ENCODE results near the gene CDC42EP5. TPM values are rescaled to one million over a fixed set of nuclear protein-coding genes. Genes with fewer than 3 reads are reported as not detected.

Gene CDC42EP5
- total RNA-seq, 3 donors from 2014 or later (not counting 1 experiment from before 2014, with no cell fraction given), result not detected

GRCh38 chr19:54481326-54481930 is 8.3 kb upstream of the CDC42EP5 start:
- Mint-ChIP-seq H3K27me3 (ENCODE audit: low read depth in 2 of 2) (peaks cover 39 to 44% of the 10 kb centered on the region in 2 donors), H3K9me3 (no peaks in the 10 kb centered on the region), H3K4me3 (peak overlapping the region; percentile 78), H3K4me1 (peaks cover 42 to 60% of the 10 kb centered on the region in 2 donors), H3K27ac (peak overlapping the region in 1 of 2 donors; percentile 62), H3K36me3 (no peaks in the 10 kb centered on the region)
- Histone ChIP-seq H3K9me3 (ENCODE audit: control insufficient read depth, insufficient read depth, low read length) (no peaks in the 10 kb centered on the region), H3K27ac (ENCODE audit: low read length) (no peak overlapping the region), H3K4me3 (ENCODE audit: low read length) (no peak overlapping the region), H3K27me3 (ENCODE audit: control insufficient read depth, insufficient read depth, low read length) (peaks cover 8% of the 10 kb centered on the region), H3K36me3 (ENCODE audit: control insufficient read depth, insufficient read depth, low read length) (no peaks in the 10 kb centered on the region), H3K4me1 (ENCODE audit: control insufficient read depth, insufficient read depth, low read length) (peaks cover 41% of the 10 kb centered on the region)
- TF ChIP-seq, protein P1, sequence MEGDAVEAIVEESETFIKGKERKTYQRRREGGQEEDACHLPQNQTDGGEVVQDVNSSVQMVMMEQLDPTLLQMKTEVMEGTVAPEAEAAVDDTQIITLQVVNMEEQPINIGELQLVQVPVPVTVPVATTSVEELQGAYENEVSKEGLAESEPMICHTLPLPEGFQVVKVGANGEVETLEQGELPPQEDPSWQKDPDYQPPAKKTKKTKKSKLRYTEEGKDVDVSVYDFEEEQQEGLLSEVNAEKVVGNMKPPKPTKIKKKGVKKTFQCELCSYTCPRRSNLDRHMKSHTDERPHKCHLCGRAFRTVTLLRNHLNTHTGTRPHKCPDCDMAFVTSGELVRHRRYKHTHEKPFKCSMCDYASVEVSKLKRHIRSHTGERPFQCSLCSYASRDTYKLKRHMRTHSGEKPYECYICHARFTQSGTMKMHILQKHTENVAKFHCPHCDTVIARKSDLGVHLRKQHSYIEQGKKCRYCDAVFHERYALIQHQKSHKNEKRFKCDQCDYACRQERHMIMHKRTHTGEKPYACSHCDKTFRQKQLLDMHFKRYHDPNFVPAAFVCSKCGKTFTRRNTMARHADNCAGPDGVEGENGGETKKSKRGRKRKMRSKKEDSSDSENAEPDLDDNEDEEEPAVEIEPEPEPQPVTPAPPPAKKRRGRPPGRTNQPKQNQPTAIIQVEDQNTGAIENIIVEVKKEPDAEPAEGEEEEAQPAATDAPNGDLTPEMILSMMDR (IDR thresholded peaks at IDR 0.05), result peak; percentile 85
- DNase-seq, result peak in 1 of 2 donors; percentile 81
- 15% methylated on average over 16 of the region's 16 CpGs for WGBS (ENCODE audit: insufficient coverage)
- intact Hi-C loops (cut with micrococcal nuclease), result loop anchor here (1.0 to 5.0 kb wide), 3 partner anchors 51 to 195 kb away; no protein-coding TSS in a partner anchor
- ATAC-seq, result peak; percentile 54 to 75 (median 68)

GRCh38 chr19:54480051-54480450 is 7.0 kb upstream of the CDC42EP5 start:
- intact Hi-C loops (cut with micrococcal nuclease), result loop anchor here (5.0 kb wide), 2 partner anchors 52 to 72 kb away; no protein-coding TSS in a partner anchor
- Histone ChIP-seq H3K27me3 (ENCODE audit: control insufficient read depth, insufficient read depth, low read length) (peaks cover 8% of the 10 kb centered on the region), H3K36me3 (ENCODE audit: control insufficient read depth, insufficient read depth, low read length) (no peaks in the 10 kb centered on the region), H3K9me3 (ENCODE audit: control insufficient read depth, insufficient read depth, low read length) (no peaks in the 10 kb centered on the region), H3K27ac (ENCODE audit: low read length) (no peak overlapping the region), H3K4me1 (ENCODE audit: control insufficient read depth, insufficient read depth, low read length) (peaks cover 41% of the 10 kb centered on the region), H3K4me3 (ENCODE audit: low read length) (no peak overlapping the region)
- Mint-ChIP-seq H3K27ac (no peak overlapping the region), H3K36me3 (no peaks in the 10 kb centered on the region), H3K4me3 (no peak overlapping the region), H3K27me3 (ENCODE audit: low read depth in 2 of 2) (peaks cover 33 to 47% of the 10 kb centered on the region in 2 donors), H3K4me1 (peaks cover 42 to 52% of the 10 kb centered on the region in 2 donors), H3K9me3 (no peaks in the 10 kb centered on the region)
- WGBS (ENCODE audit: insufficient coverage), result 9% methylated on average over 1 of the region's 2 CpGs
- no peak for ATAC-seq
- TF ChIP-seq, protein P1 (IDR thresholded peaks at IDR 0.05), result no peak
- DNase-seq, result no peak

DNA sequence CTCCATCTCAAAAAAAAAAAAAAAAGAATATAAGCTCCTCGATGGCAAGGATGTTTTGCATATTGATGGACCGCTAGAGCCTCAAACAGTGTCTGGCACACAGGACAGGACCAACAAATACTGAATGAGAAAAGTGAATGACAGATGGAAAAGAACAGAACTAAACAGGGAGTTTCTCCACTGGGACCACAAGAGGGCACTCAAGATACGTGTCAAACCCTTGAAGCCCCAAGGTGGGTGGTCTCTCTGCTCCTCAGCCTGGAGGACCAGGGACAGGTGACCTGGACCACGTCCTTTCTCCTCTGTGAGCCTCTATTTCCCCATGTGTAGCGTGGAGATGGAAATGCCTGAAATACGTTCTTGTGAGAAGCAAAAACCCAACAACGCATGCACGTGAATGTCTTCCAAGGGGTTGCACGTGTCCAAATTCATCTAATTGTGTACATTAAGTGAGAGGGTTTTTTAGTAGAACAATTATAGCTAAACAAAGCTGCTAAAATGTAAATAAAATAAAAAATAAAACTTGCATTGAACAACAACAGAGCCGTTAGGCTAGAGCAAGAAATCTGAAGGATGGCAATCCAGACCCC is 5.7 kb upstream of the CDC42EP5 start:
- Mint-ChIP-seq H3K4me1 (peaks cover 42 to 44% of the 10 kb centered on the region in 2 donors), H3K4me3 (peak overlapping the region; percentile 55), H3K36me3 (no peaks in the 10 kb centered on the region), H3K27ac (no peak overlapping the region), H3K27me3 (ENCODE audit: low read depth in 2 of 2) (peaks cover 32 to 41% of the 10 kb centered on the region in 2 donors), H3K9me3 (no peaks in the 10 kb centered on the region)
- Histone ChIP-seq H3K4me1 (ENCODE audit: control insufficient read depth, insufficient read depth, low read length) (peaks cover 41% of the 10 kb centered on the region), H3K36me3 (ENCODE audit: control insufficient read depth, insufficient read depth, low read length) (no peaks in the 10 kb centered on the region), H3K9me3 (ENCODE audit: control insufficient read depth, insufficient read depth, low read length) (no peaks in the 10 kb centered on the region), H3K27me3 (ENCODE audit: control insufficient read depth, insufficient read depth, low read length) (peaks cover 3% of the 10 kb centered on the region), H3K4me3 (ENCODE audit: low read length) (no peak overlapping the region), H3K27ac (ENCODE audit: low read length) (no peak overlapping the region)
- TF ChIP-seq, protein P1 (IDR thresholded peaks at IDR 0.05), result peak; percentile 81
- WGBS (ENCODE audit: insufficient coverage), result 17% methylated on average over 8 of the region's 10 CpGs
- ATAC-seq (peak; percentile 61 to 73 (median 68)), DNase-seq (peak in 1 of 2 donors; percentile 75)
- intact Hi-C loops (cut with micrococcal nuclease), result loop anchor here (10.0 kb wide), 1 partner anchor 356 kb away; the partner anchor contains the start of gene KIR2DS4
